Islet of Langerhans (tissue), 1 donor: ENCODE data around the gene SLC36A3.

ENCODE experiments used
- FAIRE-seq: peaks from one replicate; lab custom pipeline; 2011; peaks lifted over from hg19 to GRCh38; lab: Jason Lieb, UNC

Gene SLC36A3

GRCh38 chr5:151298063-151298855, 5.3 kb downstream of the SLC36A3 start:
- no peak for FAIRE-seq

GRCh38 chr5:151296974-151297373, 6.6 kb downstream of the SLC36A3 start:
- no peak for FAIRE-seq

GRCh38 chr5:151296478-151296830, 7.1 kb downstream of the SLC36A3 start:
- FAIRE-seq, result no peak

GRCh38 chr5:151295791-151296477, 7.6 kb downstream of the SLC36A3 start:
- no peak for FAIRE-seq

GRCh38 chr5:151295138-151295537, 8.4 kb downstream of the SLC36A3 start:
- no peak for FAIRE-seq

- no peak for FAIRE-seq
These were observed 9.9 kb downstream of the SLC36A3 start for GRCh38 chr5:151293624-151294023.

- no peak for FAIRE-seq
These were observed 15.4 kb downstream of the SLC36A3 start for GRCh38 chr5:151288180-151288579.

- no peak for FAIRE-seq
These were observed 17.3 kb downstream of the SLC36A3 start for GRCh38 chr5:151286246-151286645.

GRCh38 chr5:151285683-151286082, 17.9 kb downstream of the SLC36A3 start:
- no peak for FAIRE-seq

GRCh38 chr5:151284392-151284967, 19.1 kb downstream of the SLC36A3 start:
- no peak for FAIRE-seq

- no peak for FAIRE-seq
These were observed 20.3 kb downstream of the SLC36A3 start for GRCh38 chr5:151283120-151283825.

GRCh38 chr5:151281001-151281639, 22.4 kb downstream of the SLC36A3 start:
- no peak for FAIRE-seq

GRCh38 chr5:151280443-151280842, 23.1 kb downstream of the SLC36A3 start:
- no peak for FAIRE-seq

GRCh38 chr5:151278845-151279244, 24.7 kb downstream of the SLC36A3 start:
- no peak for FAIRE-seq

GRCh38 chr5:151275803-151276202, 27.8 kb downstream of the SLC36A3 start:
- FAIRE-seq, result no peak

- FAIRE-seq, result no peak
These were observed 28.9 kb downstream of the SLC36A3 start for GRCh38 chr5:151274666-151275065.

GRCh38 chr5:151271336-151271735, 32.2 kb downstream of the SLC36A3 start:
- FAIRE-seq, result no peak

GRCh38 chr5:151270599-151270998, 33.0 kb downstream of the SLC36A3 start:
- no peak for FAIRE-seq

GRCh38 chr5:151267491-151268260, 35.9 kb downstream of the SLC36A3 start:
- no peak for FAIRE-seq

GRCh38 chr5:151264113-151264512, 39.5 kb downstream of the SLC36A3 start:
- no peak for FAIRE-seq

- FAIRE-seq, result no peak
These were observed 41.0 kb downstream of the SLC36A3 start for GRCh38 chr5:151262532-151262931.

- FAIRE-seq, result no peak
These were observed 43.6 kb downstream of the SLC36A3 start for GRCh38 chr5:151259931-151260330.
